HG03066 (cell line): ENCODE data around the gene PBX4.
A peak's percentile ranks its signal among the peaks of the same experiment; 100 is the strongest.
"Not testable (repeated sequence)": the region's sequence is repeated elsewhere in the genome, so short reads cannot be mapped to it uniquely, and the experiment has no call there.

Experiments used
- ATAC-seq: cut with Tn5 transposase; IDR thresholded peaks from one replicate; pipeline ENCODE4 v1.9.1; 2021; ENCODE audit warnings: low read depth; ENCODE audit not compliant: unreplicated experiment

Gene PBX4

GRCh38 chr19:19618219-19619051, at the start of gene PBX4:
Gene PBX4, minus strand, starts transcription at chr19:19618687. Its CDS starts 58 bp downstream, at chr19:19618629.
- peak; percentile 94 for ATAC-seq

- not testable (repeated sequence) for ATAC-seq
These were observed 47.0 kb upstream of the PBX4 start for GRCh38 chr19:19665420-19665948.

- ATAC-seq = peak; percentile 67
These were observed 45.0 kb upstream of the PBX4 start, which contains the start of gene ATP13A1 for GRCh38 chr19:19663256-19664120. Gene ATP13A1, minus strand, starts transcription at chr19:19663676. Its CDS starts 10 bp downstream, at chr19:19663666.

GRCh38 chr19:19662871-19663255, 44.4 kb upstream of the PBX4 start:
- ATAC-seq = no peak

- no peak for ATAC-seq
These were observed 43.9 kb upstream of the PBX4 start for GRCh38 chr19:19662344-19662743.

GRCh38 chr19:19661675-19662251, 43.3 kb upstream of the PBX4 start:
- peak; percentile 40 for ATAC-seq

GRCh38 chr19:19661141-19661674, 42.7 kb upstream of the PBX4 start:
- no peak for ATAC-seq

- ATAC-seq = no peak
These were observed 41.3 kb upstream of the PBX4 start for GRCh38 chr19:19659646-19660245.

GRCh38 chr19:19657397-19657783, 38.9 kb upstream of the PBX4 start:
- ATAC-seq = no peak

- ATAC-seq = no peak
These were observed 38.2 kb upstream of the PBX4 start for GRCh38 chr19:19656451-19657396.

- no peak for ATAC-seq
These were observed 37.3 kb upstream of the PBX4 start for GRCh38 chr19:19655641-19656343.

- no peak for ATAC-seq
These were observed 36.6 kb upstream of the PBX4 start for GRCh38 chr19:19655051-19655594.

- no peak for ATAC-seq
These were observed 36.0 kb upstream of the PBX4 start for GRCh38 chr19:19654441-19654840.

- ATAC-seq = no peak
These were observed 35.2 kb upstream of the PBX4 start for GRCh38 chr19:19653597-19654147.

- ATAC-seq = no peak
These were observed 34.2 kb upstream of the PBX4 start for GRCh38 chr19:19652482-19653295.

- ATAC-seq = no peak
These were observed 32.6 kb upstream of the PBX4 start for GRCh38 chr19:19651076-19651475.

- ATAC-seq = no peak
These were observed 31.8 kb upstream of the PBX4 start for GRCh38 chr19:19650331-19650730.
